ENCODE data around the gene GPHN. TPM values are rescaled to one million over a fixed set of nuclear protein-coding genes. Genes with fewer than 3 reads are reported as not detected.
"Not testable (repeated sequence)": the region's sequence is repeated elsewhere in the genome, so short reads cannot be mapped to it uniquely, and the experiment has no call there.

Gene GPHN
- total RNA-seq, 1 donor = 6.5 TPM

DNA sequence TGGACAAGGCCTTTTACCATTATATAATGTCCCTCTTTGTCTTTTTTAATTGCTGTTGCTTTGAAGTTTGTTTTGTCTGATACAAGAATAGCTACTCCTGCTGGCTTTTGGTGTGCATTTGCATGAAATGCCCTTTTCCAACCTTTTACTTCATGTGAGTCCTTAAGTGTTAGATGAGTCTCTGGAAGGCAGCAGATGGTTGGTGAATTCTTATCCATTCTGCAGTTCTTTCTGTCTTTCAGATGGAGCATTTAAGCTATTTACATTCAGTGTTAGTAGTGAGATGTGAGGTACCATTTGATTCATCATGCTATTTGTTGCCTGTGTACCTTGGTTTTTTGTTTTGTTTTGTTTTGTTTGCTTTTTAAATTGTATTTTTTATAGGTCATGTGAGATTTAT is 208.3 kb downstream of the GPHN start:
- H3K4me3 ChIP-seq (ENCODE audit: low read depth, low read length) = no peak overlapping the region
- DNase-seq (ENCODE audit: low read depth) = no peak
- TF ChIP-seq, protein P1, sequence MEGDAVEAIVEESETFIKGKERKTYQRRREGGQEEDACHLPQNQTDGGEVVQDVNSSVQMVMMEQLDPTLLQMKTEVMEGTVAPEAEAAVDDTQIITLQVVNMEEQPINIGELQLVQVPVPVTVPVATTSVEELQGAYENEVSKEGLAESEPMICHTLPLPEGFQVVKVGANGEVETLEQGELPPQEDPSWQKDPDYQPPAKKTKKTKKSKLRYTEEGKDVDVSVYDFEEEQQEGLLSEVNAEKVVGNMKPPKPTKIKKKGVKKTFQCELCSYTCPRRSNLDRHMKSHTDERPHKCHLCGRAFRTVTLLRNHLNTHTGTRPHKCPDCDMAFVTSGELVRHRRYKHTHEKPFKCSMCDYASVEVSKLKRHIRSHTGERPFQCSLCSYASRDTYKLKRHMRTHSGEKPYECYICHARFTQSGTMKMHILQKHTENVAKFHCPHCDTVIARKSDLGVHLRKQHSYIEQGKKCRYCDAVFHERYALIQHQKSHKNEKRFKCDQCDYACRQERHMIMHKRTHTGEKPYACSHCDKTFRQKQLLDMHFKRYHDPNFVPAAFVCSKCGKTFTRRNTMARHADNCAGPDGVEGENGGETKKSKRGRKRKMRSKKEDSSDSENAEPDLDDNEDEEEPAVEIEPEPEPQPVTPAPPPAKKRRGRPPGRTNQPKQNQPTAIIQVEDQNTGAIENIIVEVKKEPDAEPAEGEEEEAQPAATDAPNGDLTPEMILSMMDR (IDR thresholded peaks at IDR 0.05; ENCODE audit: insufficient read depth, low read length) = no peak

DNA sequence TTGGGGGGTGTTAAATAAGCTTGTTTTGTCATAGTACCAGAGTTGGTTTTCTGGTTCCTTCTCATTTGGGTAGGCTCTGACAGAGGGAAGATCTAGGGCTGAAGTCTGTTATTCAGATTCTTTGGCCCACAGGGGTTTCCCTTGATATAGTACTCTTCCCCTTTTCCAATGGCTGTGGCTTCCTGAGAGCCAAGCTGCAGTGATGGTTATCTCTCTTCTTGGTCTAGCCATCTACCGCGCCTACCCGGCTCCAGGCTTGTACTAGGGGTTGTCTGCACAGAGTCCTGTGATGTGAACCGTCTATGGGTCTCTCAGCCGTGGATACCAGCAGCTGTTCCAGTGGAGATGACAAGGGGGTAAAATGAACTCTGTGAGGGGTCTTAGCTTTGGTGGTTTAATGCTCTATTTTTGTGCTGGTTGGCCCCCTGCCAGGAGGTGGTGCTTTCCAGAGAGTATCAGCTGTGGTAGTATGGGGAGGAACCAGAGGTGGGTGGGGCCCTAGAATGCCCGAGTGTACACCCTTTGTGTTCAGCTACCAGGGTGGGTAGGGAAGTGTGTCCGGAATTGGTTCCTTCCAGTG is 209.7 kb downstream of the GPHN start:
- H3K4me3 ChIP-seq (ENCODE audit: low read depth, low read length) = no peak overlapping the region
- DNase-seq (ENCODE audit: low read depth) = no peak
- TF ChIP-seq, protein P1 (IDR thresholded peaks at IDR 0.05; ENCODE audit: insufficient read depth, low read length) = no peak

DNA sequence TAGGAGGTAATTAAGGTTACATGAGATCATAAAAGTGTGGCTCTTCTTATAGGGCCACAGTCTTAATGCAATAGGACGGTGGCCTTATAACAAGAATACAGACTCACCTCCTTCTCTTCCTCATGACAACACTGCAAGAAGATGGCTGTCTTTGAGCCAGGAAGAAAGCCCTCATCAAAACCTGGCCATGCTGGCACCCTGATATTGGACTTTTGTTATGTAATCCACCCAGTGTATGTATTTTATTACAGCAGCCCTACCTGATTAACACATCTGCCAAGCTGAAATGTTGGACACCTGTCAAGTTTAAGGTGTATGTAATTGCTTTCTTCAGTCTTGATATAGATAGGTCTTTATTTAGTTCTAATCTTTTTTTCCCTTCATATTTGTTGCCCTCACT is 217.0 kb downstream of the GPHN start:
- no peak for DNase-seq (ENCODE audit: low read depth)
- H3K4me3 ChIP-seq (ENCODE audit: low read depth, low read length) = no peak overlapping the region
- TF ChIP-seq, protein P1 (IDR thresholded peaks at IDR 0.05; ENCODE audit: insufficient read depth, low read length) = no peak

DNA sequence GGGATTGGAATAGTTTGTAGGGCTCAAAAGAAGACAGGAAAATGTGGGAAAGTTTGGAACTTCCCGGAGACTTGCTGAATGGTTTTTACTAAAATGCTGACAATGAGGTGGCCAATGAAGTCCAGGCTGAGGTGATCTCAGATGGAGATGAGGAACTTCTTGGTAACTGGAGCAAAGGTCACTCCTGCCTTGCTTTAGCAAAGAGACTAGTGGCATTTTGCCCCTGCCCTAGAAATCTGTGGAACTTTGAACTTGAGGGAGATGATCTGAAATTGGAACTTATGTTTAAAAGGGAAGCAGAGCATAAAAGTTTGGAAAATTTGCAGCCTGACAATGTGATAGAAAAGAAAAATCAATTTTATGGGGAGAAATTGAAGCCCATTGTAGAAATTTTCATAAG is 223.4 kb downstream of the GPHN start:
- not testable (repeated sequence) for H3K4me3 ChIP-seq (ENCODE audit: low read depth, low read length); DNase-seq (ENCODE audit: low read depth)

DNA sequence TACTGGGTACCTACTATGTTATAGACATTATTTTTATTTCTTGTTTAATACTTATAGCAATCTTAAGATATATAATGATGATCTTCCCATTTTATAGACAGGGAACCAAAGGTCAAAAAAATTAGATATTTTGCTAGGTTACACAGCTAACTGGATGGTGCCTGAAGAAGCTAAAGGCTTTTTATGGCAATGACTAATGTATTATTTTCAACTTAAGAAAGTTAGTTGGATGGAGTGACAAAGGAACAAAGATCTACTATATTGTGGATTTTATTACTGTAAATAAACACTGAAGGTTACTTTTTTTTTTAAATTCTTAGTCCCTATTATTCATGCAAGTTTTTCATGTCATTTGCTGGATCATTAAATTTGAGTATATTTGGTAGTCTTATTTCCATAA is 227.9 kb downstream of the GPHN start:
- TF ChIP-seq, protein P1 (IDR thresholded peaks at IDR 0.05; ENCODE audit: insufficient read depth, low read length) = no peak
- no peak for DNase-seq (ENCODE audit: low read depth)
- no peak overlapping the region for H3K4me3 ChIP-seq (ENCODE audit: low read depth, low read length)

DNA sequence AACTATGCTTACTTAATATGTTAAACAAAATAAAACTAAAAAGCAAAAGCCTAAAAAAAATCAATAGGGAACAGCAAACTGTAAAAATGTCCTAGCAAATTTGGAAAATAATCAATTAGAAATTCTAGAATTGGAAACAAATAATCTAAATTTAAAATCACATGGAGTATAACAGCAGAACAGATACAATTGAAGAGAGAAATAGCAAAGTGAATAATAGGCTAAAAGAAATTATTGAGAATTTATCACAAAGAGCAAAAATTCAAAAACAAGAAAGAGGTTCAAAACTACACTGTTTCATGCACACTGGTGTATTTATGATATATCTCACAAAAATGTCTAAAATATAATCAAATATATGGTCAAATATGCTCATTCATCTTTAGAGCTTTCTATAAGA is 231.9 kb downstream of the GPHN start:
- TF ChIP-seq, protein P1 (IDR thresholded peaks at IDR 0.05; ENCODE audit: insufficient read depth, low read length) = no peak
- no peak for DNase-seq (ENCODE audit: low read depth)
- no peak overlapping the region for H3K4me3 ChIP-seq (ENCODE audit: low read depth, low read length)

DNA sequence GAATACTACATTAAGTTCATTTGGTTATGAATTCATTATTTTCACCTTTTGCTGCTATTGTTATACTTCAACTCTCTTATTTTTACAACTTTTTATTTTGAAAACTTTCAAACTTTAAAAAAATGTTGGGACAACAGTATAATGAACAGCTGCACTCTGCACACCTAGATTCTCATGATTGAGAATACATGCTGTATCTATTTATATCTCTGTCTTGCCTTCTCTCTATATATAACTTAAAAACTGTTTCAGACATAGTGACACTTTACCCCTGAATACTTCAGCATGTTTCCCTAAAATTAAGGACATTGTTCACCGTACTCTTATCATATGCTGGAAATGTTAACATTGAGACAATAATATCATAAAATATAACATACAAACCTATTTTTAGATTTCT is 237.1 kb downstream of the GPHN start:
- no peak overlapping the region for H3K4me3 ChIP-seq (ENCODE audit: low read depth, low read length)
- TF ChIP-seq, protein P1 (IDR thresholded peaks at IDR 0.05; ENCODE audit: insufficient read depth, low read length) = no peak
- DNase-seq (ENCODE audit: low read depth) = no peak

Data from fibroblast of the aortic adventitia (primary cell).